Subcutaneous abdominal adipose tissue (tissue), 5 donors: ENCODE data around the gene MYADML2.

Experiments used
- H3K27ac ChIP-seq: one replicate; pipeline ENCODE4 v1.7.0; 2013; ENCODE audit warnings: low read depth, mild to moderate bottlenecking, inconsistent platforms, low read length, moderate library complexity
- H3K27me3 ChIP-seq, 5 donors: one replicate each; pipeline ENCODE4 v1.7.0; 2013; ENCODE audit warnings: low read length in 5 of 5, inconsistent platforms in 1 of 5; ENCODE audit not compliant: control insufficient read depth in 5 of 5, insufficient read depth in 4 of 5
- H3K36me3 ChIP-seq, 5 donors: one replicate each; pipeline ENCODE4 v1.7.0; 2013; ENCODE audit warnings: low read length in 5 of 5; ENCODE audit not compliant: control insufficient read depth in 5 of 5, insufficient read depth in 5 of 5
- H3K4me1 ChIP-seq, 5 donors: one replicate each; pipeline ENCODE4 v1.7.0; 2013; ENCODE audit warnings: low read length in 5 of 5, mild to moderate bottlenecking in 3 of 5, moderate library complexity in 1 of 5; ENCODE audit not compliant: control insufficient read depth in 5 of 5, insufficient read depth in 5 of 5
- H3K4me3 ChIP-seq, 5 donors: one replicate each; pipeline ENCODE4 v1.7.0; 2013; ENCODE audit warnings: low read length in 5 of 5, low read depth in 1 of 5
- H3K9ac ChIP-seq, 5 donors: one replicate each; pipeline ENCODE4 v1.7.0; 2013; ENCODE audit warnings: low read length in 5 of 5, mild to moderate bottlenecking in 4 of 5, moderate library complexity in 3 of 5
- H3K9me3 ChIP-seq, 5 donors: one replicate each; pipeline ENCODE4 v1.7.0; 2013; ENCODE audit warnings: low read length in 5 of 5; ENCODE audit not compliant: control insufficient read depth in 5 of 5
- donor health status: healthy.
- donor health status: healthy.
- donor health status: healthy.
- donor health status: healthy.
- donor health status: healthy.

The MYADML2 gene

GRCh38 chr17:81898029-81898866 lies 48.8 kb downstream of the MYADML2 start:
- Histone ChIP-seq H3K36me3 (peaks cover 0 to 68% (median 50%) of the 10 kb centered on the region in 5 donors), H3K4me3 (no peak overlapping the region), H3K9ac (no peak overlapping the region), H3K4me1 (peaks cover 0 to 19% (median 11%) of the 10 kb centered on the region in 5 donors), H3K27ac (no peak overlapping the region), H3K27me3 (peaks cover 0 to 3% (median 0%) of the 10 kb centered on the region in 5 donors), H3K9me3 (no peaks in the 10 kb centered on the region)

GRCh38 chr17:81895400-81895799 lies 51.6 kb downstream of the MYADML2 start:
- Histone ChIP-seq H3K27me3 (no peaks in the 10 kb centered on the region), H3K9me3 (no peaks in the 10 kb centered on the region), H3K27ac (no peak overlapping the region), H3K4me1 (peaks cover 2 to 17% (median 16%) of the 10 kb centered on the region in 5 donors), H3K4me3 (no peak overlapping the region), H3K36me3 (peaks cover 0 to 64% (median 49%) of the 10 kb centered on the region in 5 donors), H3K9ac (no peak overlapping the region)

GRCh38 chr17:81891303-81891552 lies 55.8 kb downstream of the MYADML2 start:
- no peaks in the 10 kb centered on the region for H3K27me3 ChIP-seq
- no peaks in the 10 kb centered on the region for H3K9me3 ChIP-seq
- H3K27ac ChIP-seq, result peak overlapping the region; percentile 54
- peak overlapping the region in 4 of 5 donors; percentile 76 to 86 (median 79) for H3K4me3 ChIP-seq
- H3K36me3 ChIP-seq, result peaks cover 0 to 56% (median 46%) of the 10 kb centered on the region in 5 donors
- H3K9ac ChIP-seq, result peak overlapping the region in 2 of 5 donors; percentile 90 to 93
- H3K4me1 ChIP-seq, result peaks cover 5 to 28% (median 25%) of the 10 kb centered on the region in 5 donors

GRCh38 chr17:81890447-81891302 lies 56.4 kb downstream of the MYADML2 start:
- no peaks in the 10 kb centered on the region for H3K27me3 ChIP-seq
- H3K9ac ChIP-seq, result peak overlapping the region; percentile 81 to 93 (median 90)
- H3K4me1 ChIP-seq, result peaks cover 5 to 28% (median 25%) of the 10 kb centered on the region in 5 donors
- peaks cover 0 to 60% (median 51%) of the 10 kb centered on the region in 5 donors for H3K36me3 ChIP-seq
- H3K9me3 ChIP-seq, result no peaks in the 10 kb centered on the region
- peak overlapping the region; percentile 54 for H3K27ac ChIP-seq
- peak overlapping the region; percentile 76 to 86 (median 79) for H3K4me3 ChIP-seq
